ENCODE results near the gene NEMF.
"Not testable (repeated sequence)": the region's sequence is repeated elsewhere in the genome, so short reads cannot be mapped to it uniquely, and the experiment has no call there.

NEMF gene

GRCh38 chr14:49852301-49853157 is at the start of gene NEMF:
Gene NEMF (minus strand): TSS chr14:49852788. CDS start chr14:49852753, 35 bp downstream.
- CTCF ChIA-PET, result interaction anchor here (0.6 to 3.6 kb wide), 13 partner anchors 10 to 507 kb away, joined by 3 to 38 read pairs (median 3); partner anchors contain the start of genes KLHDC2 and VCPKMT
- peak within 1 kb of the TSS; percentile 80 for H3K27ac ChIP-seq
- POLR2A ChIA-PET (ENCODE audit: low non-redundant PET), result interaction anchor here (0.5 to 1.3 kb wide), 5 partner anchors 10 to 217 kb away, joined by 3 to 6 read pairs (median 4); partner anchors contain the start of gene DNAAF2
- TF ChIP-seq CTCF (conservative IDR thresholded peaks at IDR 0.05; ENCODE audit: low read depth), result peak; percentile 86
- peak; percentile 83 for DNase-seq (ENCODE audit: low spot score)

GRCh38 chr14:49900973-49901372 is 48.4 kb upstream of the NEMF start:
- H3K27ac ChIP-seq, result peak overlapping the region; percentile 55
- CTCF ChIA-PET, result no interaction called here
- no peak for TF ChIP-seq CTCF (conservative IDR thresholded peaks at IDR 0.05; ENCODE audit: low read depth)
- POLR2A ChIA-PET (ENCODE audit: low non-redundant PET), result no interaction called here
- DNase-seq (ENCODE audit: low spot score), result no peak

GRCh38 chr14:49898485-49898884 is 45.9 kb upstream of the NEMF start:
- ChIA-PET CTCF (no interaction called here), POLR2A (ENCODE audit: low non-redundant PET) (no interaction called here)
- H3K27ac ChIP-seq, result no peak overlapping the region
- no peak for DNase-seq (ENCODE audit: low spot score)
- no peak for TF ChIP-seq CTCF (conservative IDR thresholded peaks at IDR 0.05; ENCODE audit: low read depth)

GRCh38 chr14:49897965-49898364 is 45.4 kb upstream of the NEMF start:
- TF ChIP-seq CTCF (conservative IDR thresholded peaks at IDR 0.05; ENCODE audit: low read depth), result no peak
- ChIA-PET CTCF (no interaction called here), POLR2A (ENCODE audit: low non-redundant PET) (no interaction called here)
- no peak for DNase-seq (ENCODE audit: low spot score)
- no peak overlapping the region for H3K27ac ChIP-seq

- ChIA-PET CTCF (no interaction called here), POLR2A (ENCODE audit: low non-redundant PET) (no interaction called here)
- no peak overlapping the region for H3K27ac ChIP-seq
- DNase-seq (ENCODE audit: low spot score), result no peak
- TF ChIP-seq CTCF (conservative IDR thresholded peaks at IDR 0.05; ENCODE audit: low read depth), result no peak
Measured at GRCh38 chr14:49897414-49897813, 44.8 kb upstream of the NEMF start.

- no peak for TF ChIP-seq CTCF (conservative IDR thresholded peaks at IDR 0.05; ENCODE audit: low read depth)
- DNase-seq (ENCODE audit: low spot score), result no peak
- no peak overlapping the region for H3K27ac ChIP-seq
- ChIA-PET POLR2A (ENCODE audit: low non-redundant PET) (no interaction called here), CTCF (no interaction called here)
Measured at GRCh38 chr14:49896966-49897365, 44.4 kb upstream of the NEMF start.

GRCh38 chr14:49896272-49896671 is 43.7 kb upstream of the NEMF start:
- ChIA-PET CTCF (interaction anchor here (0.6 to 1.1 kb wide), 2 partner anchors 22 to 34 kb away, joined by 3 read pairs; no protein-coding TSS in a partner anchor), POLR2A (ENCODE audit: low non-redundant PET) (interaction anchor here (0.7 kb wide), 1 partner anchor 107 kb away, joined by 5 read pairs; no protein-coding TSS in a partner anchor)
- not testable (repeated sequence) for DNase-seq (ENCODE audit: low spot score); H3K27ac ChIP-seq

All from RWPE1 (cell line).